ENCODE measurements around the gene ANKRD12.

GRCh38 chr18:9287036-9287435 is 150.5 kb downstream of the ANKRD12 start:
- TF ChIP-seq CTCF (IDR thresholded peaks at IDR 0.05; ENCODE audit: low read depth, low read length, poor library complexity, severe bottlenecking) (no peak), EZH2phosphoT487 (IDR thresholded peaks at IDR 0.05; ENCODE audit: borderline replicate concordance, low read length) (no peak)

Measured in DOHH2 (cell line).